ENCODE data around the gene DTYMK. TPM values are rescaled to one million over a fixed set of nuclear protein-coding genes. Genes with fewer than 3 reads are reported as not detected.
A peak's percentile ranks its signal among the peaks of the same experiment; 100 is the strongest.

DTYMK gene
- total and polyA plus RNA-seq, 10 of the 15 experiments (the other 5 are each of a cell fraction or from before 2014, with no cell fraction given) = 7.0 to 220 (median 59.3) TPM

DNA sequence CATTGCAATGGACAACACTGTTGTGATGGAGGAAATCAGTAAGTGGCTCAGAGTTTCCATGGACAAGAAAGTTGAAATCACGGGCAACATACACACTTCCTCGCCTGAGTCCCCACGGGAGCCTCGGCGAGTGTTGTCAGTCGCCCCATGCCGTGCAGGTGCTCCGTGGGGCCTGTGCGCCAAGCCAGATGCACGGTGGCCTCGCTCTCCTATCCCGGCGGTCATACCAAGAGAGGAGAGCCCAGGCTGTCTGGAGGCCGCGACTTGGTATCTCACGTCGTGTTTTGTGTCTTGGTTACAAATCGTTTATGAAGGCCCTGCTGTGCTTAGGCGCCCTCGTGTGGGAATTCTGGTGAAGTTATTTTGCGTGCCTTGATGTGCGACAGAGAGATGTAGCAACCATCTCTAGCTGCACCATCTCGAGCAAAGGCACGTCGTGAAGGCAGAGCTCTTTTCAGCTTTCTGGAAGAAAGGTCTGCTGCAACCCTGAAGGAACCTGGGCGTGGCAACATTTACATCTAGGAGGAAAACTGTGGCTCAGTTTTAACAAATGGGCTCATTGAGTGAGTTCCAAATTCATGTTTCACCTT lies 27.4 kb downstream of the DTYMK start (continued):
- TF ChIP-seq, protein P1, sequence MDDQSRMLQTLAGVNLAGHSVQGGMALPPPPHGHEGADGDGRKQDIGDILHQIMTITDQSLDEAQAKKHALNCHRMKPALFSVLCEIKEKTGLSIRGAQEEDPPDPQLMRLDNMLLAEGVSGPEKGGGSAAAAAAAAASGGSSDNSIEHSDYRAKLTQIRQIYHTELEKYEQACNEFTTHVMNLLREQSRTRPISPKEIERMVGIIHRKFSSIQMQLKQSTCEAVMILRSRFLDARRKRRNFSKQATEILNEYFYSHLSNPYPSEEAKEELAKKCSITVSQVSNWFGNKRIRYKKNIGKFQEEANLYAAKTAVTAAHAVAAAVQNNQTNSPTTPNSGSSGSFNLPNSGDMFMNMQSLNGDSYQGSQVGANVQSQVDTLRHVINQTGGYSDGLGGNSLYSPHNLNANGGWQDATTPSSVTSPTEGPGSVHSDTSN (IDR thresholded peaks at IDR 0.05; ENCODE audit: insufficient replicate concordance, low read depth, low read length) = no peak
- TF ChIP-seq POLR2AphosphoS5 (IDR thresholded peaks at IDR 0.05; ENCODE audit: low read length) (no peak), SMC3 (IDR thresholded peaks at IDR 0.05; ENCODE audit: borderline replicate concordance, low read length) (peak; percentile 48; the same call in 1 of the 2 replicates), BACH1 (IDR thresholded peaks at IDR 0.05; ENCODE audit: borderline replicate concordance) (no peak), SP1 (IDR thresholded peaks at IDR 0.05; ENCODE audit: low read depth, low read length) (no peak), SUZ12 (IDR thresholded peaks at IDR 0.05; ENCODE audit: unreplicated experiment) (no peak), RAD21 (IDR thresholded peaks at IDR 0.05; ENCODE audit: insufficient read depth, low read depth, low read length) (peak; percentile 70), RCOR1 (conservative IDR thresholded peaks at IDR 0.05; ENCODE audit: low read depth, low read length) (no peak), EGR1 (IDR thresholded peaks at IDR 0.05; ENCODE audit: borderline replicate concordance in 1 of 2, low read depth in 2 of 2, low read length in 2 of 2) (no peak), PML (IDR thresholded peaks at IDR 0.05; ENCODE audit: low read length) (no peak), SPI1 (IDR thresholded peaks at IDR 0.05; ENCODE audit: borderline replicate concordance, insufficient read depth, low read depth, low read length) (no peak), MXI1 (IDR thresholded peaks at IDR 0.05; ENCODE audit: low read depth, low read length) (no peak), RFX5 (IDR thresholded peaks at IDR 0.05; ENCODE audit: low read depth, low read length) (no peak), YY1 (IDR thresholded peaks at IDR 0.05; ENCODE audit: low read depth, low read length) (no peak), NR2C1 (IDR thresholded peaks at IDR 0.05) (no peak), CBFB (IDR thresholded peaks at IDR 0.05; ENCODE audit: low read depth) (no peak)
- TF ChIP-seq, protein P2, sequence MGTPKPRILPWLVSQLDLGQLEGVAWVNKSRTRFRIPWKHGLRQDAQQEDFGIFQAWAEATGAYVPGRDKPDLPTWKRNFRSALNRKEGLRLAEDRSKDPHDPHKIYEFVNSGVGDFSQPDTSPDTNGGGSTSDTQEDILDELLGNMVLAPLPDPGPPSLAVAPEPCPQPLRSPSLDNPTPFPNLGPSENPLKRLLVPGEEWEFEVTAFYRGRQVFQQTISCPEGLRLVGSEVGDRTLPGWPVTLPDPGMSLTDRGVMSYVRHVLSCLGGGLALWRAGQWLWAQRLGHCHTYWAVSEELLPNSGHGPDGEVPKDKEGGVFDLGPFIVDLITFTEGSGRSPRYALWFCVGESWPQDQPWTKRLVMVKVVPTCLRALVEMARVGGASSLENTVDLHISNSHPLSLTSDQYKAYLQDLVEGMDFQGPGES (IDR thresholded peaks at IDR 0.05) = no peak
- TF ChIP-seq, protein P3, sequence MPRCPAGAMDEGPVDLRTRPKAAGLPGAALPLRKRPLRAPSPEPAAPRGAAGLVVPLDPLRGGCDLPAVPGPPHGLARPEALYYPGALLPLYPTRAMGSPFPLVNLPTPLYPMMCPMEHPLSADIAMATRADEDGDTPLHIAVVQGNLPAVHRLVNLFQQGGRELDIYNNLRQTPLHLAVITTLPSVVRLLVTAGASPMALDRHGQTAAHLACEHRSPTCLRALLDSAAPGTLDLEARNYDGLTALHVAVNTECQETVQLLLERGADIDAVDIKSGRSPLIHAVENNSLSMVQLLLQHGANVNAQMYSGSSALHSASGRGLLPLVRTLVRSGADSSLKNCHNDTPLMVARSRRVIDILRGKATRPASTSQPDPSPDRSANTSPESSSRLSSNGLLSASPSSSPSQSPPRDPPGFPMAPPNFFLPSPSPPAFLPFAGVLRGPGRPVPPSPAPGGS (IDR thresholded peaks at IDR 0.05; ENCODE audit: borderline replicate concordance, insufficient read depth, low read depth, low read length, poor library complexity, severe bottlenecking) = no peak
- TF ChIP-seq, protein P4, sequence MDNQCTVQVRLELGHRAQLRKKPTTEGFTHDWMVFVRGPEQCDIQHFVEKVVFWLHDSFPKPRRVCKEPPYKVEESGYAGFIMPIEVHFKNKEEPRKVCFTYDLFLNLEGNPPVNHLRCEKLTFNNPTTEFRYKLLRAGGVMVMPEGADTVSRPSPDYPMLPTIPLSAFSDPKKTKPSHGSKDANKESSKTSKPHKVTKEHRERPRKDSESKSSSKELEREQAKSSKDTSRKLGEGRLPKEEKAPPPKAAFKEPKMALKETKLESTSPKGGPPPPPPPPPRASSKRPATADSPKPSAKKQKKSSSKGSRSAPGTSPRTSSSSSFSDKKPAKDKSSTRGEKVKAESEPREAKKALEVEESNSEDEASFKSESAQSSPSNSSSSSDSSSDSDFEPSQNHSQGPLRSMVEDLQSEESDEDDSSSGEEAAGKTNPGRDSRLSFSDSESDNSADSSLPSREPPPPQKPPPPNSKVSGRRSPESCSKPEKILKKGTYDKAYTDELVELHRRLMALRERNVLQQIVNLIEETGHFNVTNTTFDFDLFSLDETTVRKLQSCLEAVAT (IDR thresholded peaks at IDR 0.05) = 0 out of 2 replicates have a peak, but pooled peaks have one; percentile 31
- TF ChIP-seq, protein P5, sequence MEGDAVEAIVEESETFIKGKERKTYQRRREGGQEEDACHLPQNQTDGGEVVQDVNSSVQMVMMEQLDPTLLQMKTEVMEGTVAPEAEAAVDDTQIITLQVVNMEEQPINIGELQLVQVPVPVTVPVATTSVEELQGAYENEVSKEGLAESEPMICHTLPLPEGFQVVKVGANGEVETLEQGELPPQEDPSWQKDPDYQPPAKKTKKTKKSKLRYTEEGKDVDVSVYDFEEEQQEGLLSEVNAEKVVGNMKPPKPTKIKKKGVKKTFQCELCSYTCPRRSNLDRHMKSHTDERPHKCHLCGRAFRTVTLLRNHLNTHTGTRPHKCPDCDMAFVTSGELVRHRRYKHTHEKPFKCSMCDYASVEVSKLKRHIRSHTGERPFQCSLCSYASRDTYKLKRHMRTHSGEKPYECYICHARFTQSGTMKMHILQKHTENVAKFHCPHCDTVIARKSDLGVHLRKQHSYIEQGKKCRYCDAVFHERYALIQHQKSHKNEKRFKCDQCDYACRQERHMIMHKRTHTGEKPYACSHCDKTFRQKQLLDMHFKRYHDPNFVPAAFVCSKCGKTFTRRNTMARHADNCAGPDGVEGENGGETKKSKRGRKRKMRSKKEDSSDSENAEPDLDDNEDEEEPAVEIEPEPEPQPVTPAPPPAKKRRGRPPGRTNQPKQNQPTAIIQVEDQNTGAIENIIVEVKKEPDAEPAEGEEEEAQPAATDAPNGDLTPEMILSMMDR (IDR thresholded peaks at IDR 0.05 in 2 of 3, conservative IDR thresholded peaks at IDR 0.05 in 1 of 3; ENCODE audit: control insufficient read depth in 2 of 3, extremely low read depth in 1 of 3, insufficient read depth in 1 of 3, low read depth in 3 of 3, low read length in 3 of 3) = peak; percentile 52 to 62 (median 55)
- TF ChIP-seq, protein P6, sequence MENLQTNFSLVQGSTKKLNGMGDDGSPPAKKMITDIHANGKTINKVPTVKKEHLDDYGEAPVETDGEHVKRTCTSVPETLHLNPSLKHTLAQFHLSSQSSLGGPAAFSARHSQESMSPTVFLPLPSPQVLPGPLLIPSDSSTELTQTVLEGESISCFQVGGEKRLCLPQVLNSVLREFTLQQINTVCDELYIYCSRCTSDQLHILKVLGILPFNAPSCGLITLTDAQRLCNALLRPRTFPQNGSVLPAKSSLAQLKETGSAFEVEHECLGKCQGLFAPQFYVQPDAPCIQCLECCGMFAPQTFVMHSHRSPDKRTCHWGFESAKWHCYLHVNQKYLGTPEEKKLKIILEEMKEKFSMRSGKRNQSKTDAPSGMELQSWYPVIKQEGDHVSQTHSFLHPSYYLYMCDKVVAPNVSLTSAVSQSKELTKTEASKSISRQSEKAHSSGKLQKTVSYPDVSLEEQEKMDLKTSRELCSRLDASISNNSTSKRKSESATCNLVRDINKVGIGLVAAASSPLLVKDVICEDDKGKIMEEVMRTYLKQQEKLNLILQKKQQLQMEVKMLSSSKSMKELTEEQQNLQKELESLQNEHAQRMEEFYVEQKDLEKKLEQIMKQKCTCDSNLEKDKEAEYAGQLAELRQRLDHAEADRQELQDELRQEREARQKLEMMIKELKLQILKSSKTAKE (IDR thresholded peaks at IDR 0.05; ENCODE audit: low read depth, poor library complexity, severe bottlenecking) = no peak

Data from GM12878 (cell line).